GM21825 (cell line): ENCODE results near the gene SSR2.
"Not testable (repeated sequence)": the region's sequence is repeated elsewhere in the genome, so short reads cannot be mapped to it uniquely, and the experiment has no call there.

Source experiments
- ATAC-seq: cut with Tn5 transposase; IDR thresholded peaks from one replicate; pipeline ENCODE4 v1.9.1; 2021; ENCODE audit warnings: mild to moderate bottlenecking, moderate library complexity; ENCODE audit not compliant: unreplicated experiment

The SSR2 gene

DNA sequence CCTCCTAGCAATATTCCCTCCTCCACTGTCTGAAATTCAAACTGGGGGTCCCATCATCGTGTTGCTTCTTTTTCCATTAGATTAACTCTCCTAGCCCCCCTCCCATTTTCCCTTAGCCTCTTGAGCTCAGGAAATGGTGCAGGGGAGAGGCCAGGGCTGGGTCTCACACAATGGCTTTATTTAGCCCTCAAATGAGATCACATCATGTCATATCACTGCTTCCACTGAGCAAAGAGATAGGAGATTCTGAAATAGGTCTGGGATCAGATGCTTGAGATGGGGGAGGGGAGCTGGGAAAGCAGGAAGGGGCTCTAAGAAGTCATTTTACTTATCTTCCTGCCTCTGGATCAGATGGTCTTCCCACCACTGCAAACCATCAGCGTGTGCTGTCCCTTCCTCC lies 24.6 kb downstream of the SSR2 start:
- ATAC-seq, result no peak

DNA sequence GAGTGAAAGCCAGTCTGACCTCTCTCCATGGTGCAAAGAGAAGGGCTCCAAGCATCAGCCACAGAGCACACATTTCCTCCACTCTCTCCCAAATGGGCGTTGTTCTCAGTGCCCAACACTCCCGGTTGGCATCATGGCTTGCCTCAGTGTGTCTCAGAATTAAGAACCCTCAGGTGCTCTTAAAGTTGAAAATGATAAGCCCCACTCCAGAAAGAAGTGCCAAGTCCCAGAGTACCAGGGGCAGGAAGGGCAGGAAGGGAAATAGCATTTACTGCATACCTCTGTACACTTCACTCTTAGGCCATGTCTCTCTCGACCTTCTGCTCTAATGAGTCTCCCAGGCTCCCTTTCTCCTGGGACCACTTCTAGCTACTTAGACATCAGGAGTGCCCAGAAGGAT lies 27.2 kb downstream of the SSR2 start:
- ATAC-seq, result no peak

DNA sequence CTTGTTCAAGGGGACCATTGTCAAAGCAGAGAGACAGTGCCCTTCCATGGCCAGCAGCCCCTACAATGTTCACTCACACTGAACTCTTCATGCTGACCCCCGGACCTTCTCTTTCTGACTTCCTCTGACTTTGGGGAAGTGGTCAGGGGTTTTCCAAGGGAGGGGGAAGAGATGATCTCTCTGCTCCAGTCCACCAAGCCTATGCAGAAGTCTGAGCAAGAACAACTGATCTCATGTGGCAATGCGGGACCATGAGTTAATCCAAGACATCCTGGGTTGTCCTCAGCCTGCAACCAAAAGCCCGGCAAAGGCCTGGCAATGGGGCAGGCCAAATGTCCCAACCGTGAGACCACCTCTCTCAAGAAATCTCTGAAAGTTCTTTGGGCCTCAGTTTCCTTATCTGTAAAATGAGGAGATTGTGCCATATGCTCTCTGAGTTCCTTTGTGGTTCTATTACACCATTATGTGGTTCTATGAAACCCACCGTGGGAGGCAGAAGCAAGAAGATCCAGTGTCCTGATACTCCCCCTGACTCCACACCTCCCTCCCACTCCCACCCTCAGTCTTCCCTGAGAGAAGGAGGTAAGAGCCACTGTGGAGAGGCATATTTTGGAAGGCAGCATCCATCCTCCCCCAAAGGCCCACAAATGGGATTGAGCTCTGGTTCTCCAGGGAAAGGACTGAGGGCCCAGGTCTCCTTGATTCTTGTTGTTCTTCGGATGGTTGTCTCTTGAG lies 30.6 kb downstream of the SSR2 start:
- ATAC-seq, result peak; percentile 27

DNA sequence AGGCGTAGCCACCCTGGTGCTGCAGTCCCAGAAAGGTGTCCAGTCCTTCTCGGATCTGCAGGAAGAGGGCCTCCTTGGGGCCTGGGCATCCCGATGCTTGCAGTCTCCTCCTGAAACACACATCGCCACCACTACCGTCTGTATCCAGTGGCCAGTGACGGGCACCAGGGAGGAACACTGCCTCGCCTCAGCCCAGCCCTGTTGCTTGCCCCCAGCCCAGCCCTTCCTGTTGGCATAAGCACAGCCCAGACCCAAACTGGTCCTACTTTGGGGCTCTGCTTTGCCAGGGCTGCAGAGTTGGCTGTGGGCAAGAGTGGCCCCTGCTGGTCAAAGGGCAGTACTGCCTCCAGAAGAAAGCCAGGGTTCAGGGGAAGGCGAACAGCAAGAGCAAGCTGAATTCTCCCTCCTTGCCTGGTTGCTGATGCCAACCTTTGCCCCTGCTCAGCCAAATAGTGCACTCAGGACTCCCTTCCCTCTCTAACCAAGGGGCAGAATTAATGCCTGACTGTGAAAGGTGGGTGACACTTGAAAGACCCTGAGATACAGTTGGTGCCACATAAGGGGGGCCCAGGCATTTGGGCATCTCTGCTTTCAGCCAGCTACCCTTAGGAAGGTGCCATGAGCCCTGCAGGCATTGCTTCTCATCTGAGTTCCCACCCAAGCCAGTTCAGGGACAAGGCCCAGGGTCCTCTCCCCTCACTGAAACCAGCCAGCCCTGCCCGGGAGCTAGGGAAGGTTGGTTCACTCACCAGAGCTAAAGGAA lies 31.3 kb downstream of the SSR2 start:
- ATAC-seq, result peak; percentile 65

DNA sequence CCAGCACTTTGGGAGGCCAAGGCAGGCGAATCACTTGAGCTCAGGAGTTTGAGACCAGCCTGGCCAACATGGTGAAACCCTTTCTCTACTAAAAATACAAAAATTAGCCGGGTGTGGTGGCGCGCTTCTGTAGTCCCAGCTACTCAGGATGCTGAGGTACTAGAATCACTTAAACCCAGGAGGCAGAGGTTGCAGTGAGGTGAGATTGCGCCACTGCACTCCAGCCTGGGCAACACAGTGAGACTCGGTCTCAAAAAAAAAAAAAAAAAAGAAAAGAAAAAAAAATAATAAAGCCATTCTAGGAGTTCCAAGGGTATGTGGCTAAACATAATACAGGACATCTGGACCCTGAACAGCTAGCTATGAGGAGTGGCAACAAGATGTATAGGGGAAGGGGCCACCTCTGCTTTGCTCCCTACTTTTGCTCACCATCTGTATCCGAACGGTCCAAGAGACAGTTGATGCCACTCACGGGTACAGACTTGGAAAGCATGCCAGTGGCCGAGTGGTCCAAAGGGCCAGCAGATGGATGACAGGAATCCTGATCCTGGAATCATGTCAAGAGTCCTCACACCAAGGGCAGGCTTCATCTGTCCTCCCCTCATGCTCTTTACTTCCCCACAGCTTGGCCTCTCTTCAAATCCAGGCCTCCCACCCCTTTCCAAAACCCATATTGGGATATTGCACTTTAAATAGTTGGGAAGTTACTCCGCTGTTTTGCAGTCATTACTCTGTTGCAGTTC lies 35.7 kb downstream of the SSR2 start:
- ATAC-seq, result not testable (repeated sequence)

DNA sequence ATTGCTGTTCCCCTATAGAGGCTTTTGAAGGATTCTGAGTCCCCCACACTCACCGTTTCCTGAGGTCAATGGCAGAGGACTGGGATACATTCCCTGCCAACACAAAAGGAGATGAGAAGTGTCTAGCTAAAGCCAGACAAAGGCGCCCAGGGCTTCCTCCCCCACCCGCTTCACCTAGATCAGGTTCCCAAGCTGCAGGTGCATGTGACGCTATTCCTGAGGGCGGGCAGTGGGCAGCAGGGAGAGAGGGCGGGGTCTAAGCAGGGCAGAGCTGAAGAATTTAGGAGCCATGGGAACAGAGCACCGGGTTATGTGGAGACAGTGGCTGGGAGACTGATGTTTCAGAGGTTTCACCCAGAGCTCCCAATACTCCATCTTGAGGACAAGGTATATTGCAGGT lies 36.4 kb downstream of the SSR2 start:
- no peak for ATAC-seq

DNA sequence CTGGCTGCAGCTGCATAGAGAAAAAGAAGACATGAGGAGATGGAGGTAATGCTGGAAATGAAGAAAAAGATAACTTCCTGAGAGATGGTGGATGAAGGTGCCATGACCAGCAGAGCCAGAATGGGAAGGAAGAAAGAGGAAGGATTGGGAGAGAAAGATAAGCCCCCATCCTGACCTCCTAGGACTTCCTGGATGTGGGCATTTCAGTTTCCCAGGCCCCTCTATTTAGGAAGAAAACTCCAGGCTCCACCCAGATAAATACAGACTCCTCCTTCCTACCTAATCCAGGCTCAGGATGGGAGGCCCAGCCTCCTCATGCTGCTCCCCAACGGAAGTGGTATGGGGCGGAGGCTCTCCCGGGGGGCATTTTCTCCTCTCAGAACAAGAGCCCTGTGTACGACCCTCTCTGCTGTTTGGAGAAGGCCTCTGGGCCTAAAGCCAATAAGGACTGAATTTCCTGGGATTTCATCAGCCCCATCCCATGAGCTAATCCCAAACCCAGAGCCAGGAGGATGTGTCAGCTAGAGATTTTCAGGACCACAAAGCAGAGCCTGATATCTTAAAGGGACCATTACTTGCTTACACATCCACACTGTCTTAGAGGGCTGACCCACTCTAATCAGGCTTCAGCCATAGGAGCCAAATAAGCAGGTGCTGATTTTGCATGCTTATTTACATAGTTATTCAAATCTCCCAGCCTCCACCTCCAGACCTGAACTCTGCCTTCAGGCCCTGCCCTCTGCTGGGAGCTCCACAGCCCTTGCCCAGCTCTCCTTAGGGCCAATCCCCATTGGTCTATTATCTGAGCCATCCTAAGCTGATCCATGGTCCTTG lies 37.3 kb downstream of the SSR2 start:
- ATAC-seq, result no peak

DNA sequence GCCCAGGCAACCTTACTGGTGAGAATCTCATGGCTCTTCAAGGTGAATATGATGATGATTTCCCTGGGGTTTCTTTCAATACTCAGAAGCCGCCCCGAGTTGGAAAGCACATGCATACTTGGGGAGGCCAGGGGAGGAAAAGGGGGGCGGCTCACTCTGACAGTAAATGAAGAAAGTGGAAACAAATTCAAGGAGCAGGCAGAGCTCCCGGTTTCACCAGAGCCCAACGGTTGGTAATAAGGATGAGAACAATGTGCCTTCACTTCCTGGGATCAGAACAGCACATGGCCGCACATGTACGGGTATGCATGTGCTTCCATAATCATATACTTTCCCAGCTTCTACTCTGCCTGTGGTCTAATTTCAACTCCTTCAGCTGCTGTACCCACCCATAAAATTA lies 38.6 kb downstream of the SSR2 start:
- no peak for ATAC-seq

DNA sequence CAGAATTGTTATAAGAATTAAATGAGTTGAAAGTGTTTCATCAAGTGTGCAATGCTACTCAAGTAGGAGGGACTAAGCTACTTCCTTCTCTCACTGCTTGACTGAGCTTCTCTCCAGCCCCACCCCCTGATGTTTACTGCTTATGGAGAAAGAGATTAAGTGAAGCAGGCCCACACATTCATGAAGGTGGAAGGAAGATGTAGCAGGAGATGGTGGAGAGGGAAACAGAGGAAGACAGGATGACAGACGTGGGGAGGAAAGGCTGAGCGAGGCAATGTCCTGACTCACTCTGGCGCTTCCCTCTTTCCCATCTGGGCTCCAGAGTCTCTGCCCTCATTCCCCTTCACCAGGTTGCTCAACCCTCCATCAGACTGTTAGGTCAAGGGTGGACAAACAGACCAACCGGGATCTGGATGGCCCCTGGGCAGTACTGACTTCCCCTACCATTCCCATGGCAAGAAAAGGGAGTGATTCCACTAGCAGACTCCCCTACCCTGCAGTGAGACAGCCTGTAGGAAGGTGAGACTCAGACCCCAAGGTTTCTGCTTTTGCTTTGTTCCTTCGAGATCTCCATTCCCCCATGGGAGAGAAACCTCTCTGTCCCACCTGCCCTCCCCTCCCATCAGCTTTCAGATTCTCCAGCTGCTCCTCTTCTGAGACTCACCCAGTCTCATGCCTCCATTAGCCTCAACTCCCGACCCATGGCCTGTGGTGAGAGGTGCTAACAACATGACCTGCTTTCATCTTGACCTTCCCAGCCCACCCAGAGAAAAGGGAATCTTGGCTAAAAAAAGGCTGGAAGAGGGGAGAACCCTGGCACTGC lies 39.3 kb downstream of the SSR2 start:
- no peak for ATAC-seq

DNA sequence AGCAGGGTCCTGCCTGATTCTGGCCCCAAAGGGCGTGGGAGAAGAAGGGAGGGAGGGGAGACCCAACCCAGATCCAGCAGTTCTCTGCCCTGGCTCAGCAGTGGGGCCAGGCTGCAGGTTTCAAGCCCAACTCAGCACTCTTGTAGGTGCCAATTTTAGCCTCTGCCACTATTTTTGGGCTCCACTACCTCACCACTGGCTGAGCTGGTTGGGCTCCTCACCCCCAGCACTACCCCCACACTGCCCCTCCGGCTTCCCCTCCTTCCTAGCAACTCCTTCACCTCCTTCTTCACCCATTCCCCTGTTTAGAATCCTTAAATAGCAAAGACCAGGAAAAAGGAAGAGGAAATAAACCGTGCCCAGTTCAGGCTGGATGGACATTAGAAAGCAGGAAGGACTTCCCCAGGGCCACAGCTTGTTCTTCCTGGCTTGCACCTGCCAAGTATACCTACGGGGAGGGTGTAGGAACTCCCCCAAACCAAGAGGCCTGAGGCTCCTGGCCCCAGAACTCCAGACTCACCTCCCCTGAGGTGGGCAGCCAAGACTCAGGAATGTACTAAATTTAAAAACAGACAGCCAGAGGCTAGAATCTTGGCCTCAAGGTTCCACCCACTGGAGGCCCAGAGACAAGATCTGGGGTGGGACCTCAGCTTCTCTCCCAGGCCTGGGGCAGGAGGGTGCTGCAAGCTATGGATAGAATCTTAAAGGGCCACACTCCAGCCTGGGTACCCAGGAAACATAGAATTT lies 41.0 kb downstream of the SSR2 start:
- no peak for ATAC-seq

DNA sequence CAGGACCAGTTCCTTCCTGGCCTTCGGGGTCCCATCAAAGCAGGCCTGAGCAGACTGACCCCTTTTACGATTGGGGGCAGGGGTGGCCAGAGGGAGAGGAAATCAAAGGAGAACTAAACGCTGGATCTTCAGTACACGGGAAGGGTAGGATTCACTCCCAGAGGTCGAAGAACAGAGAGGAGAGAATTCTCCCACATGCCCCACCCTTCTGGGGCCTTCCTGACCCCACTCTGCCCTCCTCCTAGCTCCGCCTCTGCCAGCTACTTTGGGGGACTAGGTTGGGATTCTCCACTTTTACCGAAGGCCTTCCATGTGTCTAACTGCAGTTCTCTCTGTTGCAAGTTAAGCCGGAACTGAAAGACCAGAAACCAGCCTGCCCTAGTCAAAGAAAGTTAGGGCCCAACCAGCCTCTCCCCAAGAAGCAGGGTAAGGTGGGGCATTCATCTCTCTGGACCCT lies 41.8 kb downstream of the SSR2 start:
- ATAC-seq, result no peak

DNA sequence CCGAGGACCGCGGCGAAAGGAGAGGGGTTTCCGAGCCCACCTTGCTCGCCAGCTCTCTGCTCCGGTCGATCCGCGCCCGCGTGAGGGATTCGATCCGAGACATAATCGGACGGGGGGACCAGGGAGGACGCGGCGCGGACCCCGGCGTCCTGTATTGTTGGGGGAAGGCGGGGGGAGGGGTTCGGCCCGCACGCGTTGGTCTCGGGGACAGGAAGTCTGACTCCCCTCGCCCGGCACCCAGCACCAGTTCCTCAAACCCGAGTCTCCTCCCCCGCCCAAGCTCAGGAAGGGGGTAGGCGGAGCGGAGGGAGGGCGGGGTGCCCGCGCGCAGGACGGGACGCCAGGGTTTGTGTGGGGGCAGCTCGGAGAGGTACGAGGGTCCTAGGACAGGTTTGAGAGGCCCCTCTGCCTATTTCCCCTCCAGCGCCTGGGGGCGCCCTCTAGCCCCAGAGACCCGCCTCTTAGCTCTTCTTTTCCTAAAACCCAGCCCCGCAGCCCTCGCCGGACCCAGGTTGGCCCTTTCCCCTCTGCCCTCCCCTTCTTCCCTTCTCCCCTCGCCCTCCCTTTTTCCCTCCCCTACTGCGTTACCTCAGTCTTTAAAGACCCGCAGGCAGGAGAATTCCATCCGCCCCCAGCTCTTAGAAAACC lies 42.3 kb downstream of the SSR2 start, which contains the start of gene ARHGEF2:
Gene ARHGEF2, minus strand, starts transcription at position 223 of the 648 bp plus-strand sequence. Its CDS starts 120 bp downstream, at position 103.
- ATAC-seq, result no peak

DNA sequence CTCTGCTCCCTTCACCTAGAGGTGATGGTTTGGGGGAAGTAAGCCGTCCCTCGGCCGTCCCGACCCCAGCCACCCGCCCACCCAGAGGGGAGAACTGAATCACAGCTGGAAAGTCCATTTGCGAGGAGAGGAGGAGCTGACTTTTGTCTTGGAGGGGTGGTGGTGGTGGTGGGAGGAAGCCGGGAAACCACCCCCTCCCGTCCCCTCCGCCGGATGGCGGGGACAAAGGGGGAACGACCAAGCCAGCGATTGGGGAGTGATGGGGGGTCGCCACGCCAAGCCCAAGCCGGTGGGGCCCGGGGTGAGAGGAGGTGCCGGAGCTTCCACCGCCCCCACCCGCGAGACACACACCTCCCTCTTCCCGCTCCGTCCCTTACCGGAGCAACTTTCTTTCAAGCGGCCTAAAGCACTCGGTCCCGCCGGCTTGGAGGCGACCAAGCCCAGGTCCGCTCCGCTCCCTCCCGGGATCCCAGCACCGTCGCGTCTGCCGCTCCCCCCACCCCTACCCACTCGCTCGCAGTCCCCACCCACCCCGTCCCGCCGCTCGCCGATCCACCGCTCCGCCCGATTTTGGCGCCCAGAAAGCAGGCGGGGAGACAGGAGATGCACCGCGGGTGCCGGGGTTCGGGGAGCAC lies 42.9 kb downstream of the SSR2 start:
- ATAC-seq, result no peak

DNA sequence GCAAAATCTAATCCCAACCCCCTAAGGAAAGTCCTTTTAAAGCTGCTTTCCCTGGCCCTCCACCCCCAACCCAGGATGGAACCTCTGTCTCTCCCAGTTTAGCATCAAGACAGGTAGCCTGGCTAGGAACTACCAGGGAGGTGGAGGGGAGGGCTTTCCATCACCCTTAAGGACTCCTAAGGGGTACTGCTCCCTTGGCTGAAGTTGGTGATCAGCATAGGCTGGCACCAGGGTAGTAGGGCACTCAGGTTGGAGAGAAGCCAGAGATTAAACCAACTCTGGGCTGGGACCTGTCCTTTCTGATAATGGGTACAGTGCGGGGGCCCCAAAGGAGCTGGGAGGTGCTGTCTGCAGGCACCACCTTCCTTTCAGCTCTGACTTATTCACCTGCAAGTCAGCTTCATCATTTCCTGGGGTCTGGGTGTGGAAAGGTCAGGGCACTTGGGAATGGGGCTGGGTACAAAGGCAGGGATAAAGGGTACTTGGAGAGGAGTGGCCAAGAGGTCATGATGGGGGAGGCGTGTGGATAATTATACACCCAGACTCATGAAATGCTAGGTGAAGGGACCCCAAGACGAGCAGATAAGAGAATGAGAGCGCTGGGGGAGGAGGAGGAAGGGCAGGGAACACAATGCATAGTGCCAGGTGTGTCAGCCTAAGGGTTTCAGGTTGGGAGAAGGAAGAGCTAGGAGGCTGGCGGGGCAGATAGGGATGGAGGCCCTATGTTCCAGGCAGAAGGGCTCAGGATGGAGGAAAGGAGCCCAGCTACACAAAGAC lies 43.6 kb downstream of the SSR2 start:
- no peak for ATAC-seq

DNA sequence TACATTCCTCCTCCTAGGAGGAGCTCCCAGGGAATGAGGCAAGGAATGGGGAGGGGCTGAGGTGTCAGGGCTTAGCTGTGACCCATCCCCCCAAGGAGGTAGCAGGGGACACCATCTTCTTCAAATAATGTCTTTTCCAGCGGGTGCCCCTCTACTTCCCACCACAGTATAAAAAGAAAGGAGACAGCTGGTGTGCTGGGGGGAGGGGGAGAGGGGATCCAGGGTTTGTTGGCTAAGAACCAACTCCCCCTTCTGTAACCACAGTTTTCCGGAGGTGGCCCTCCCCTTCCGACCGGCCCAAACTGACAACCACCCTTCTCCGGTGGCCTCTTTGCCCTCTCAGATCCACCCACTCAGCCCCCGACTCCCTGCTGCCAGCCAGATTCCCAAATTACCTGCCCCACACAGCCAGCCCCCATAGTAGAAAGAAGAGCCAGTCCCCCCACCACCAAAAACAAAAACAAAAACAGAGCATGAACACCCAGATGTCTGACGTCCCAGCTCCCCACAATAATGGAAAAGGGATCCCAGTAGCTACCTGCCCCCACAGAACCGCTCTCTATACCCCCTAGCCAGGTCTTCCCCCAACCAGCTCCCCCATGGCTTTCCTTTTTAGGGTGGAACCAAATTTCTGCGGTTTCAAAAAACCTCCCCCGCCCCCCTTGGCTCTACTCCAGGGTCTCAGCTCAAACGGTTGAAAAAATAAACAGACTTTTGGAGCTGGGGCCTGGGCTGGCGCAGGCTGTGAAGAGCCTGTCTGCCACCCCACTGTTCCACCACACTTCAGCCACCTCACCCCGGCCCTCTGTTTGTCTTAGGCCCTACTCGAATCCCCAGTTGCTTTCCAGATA lies 44.5 kb downstream of the SSR2 start:
- ATAC-seq, result no peak

DNA sequence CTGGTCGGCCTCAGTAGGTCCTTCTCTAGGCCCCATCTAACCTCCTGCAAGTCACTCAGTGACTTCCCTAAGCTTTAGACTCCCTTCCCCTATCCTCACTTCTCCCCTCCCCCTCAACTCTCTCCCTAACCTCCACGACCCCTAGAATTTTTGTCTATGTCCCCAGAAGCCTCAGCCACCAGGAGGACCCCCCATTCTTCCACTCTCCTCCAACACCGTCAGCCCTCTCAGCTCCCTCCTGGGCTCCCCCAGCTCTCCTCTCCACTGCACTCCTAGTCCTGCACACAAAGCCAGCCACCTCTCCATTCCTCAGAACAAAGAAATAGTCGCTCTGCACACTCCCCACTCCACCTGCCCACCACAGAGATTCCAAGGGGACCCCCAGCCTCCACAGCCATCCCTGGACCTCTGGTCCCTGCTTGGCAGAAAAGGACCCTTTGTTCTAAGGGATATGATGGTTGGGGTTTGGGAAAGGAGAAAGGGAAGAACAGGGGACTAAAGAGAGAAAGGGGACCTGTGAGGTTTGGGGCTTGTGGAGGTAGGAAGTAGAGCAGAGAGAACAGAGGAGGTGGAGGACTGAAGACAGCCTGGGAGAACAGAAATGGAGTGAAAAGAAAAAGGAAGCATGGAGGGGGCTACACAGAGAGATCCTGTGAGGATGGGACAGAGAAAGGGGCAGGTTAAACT lies 45.2 kb downstream of the SSR2 start:
- ATAC-seq, result no peak
